ENCODE results near the gene TCP11. TPM values are rescaled to one million over a fixed set of nuclear protein-coding genes. Genes with fewer than 3 reads are reported as not detected.

TCP11 gene
- total RNA-seq, 3 donors from 2014 or later, result 0.32 to 0.66 TPM; not detected in 1

DNA sequence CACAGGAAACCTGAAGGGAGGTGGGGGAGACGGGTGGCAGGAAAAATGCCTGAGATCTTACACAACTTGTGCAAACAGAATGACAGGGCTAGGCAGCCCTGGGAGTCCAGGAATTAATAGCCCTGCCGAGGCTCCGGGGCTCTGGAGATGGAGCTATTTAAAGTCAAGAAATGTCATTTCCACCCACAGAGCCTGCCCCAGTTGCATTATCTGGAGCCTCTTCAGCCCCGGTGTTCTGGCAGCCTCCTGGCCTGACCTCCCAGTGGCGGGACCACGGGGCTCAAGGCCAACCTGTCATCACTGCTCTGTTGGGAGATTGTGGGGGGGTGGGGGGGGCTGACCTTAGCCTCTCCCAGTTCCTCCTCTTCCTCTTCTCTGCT, 44.2 kb upstream of the TCP11 start:
- no peak for DNase-seq (ENCODE audit: low spot score in 2 of 2)
- no peaks in the 10 kb centered on the region for H3K36me3 ChIP-seq

DNA sequence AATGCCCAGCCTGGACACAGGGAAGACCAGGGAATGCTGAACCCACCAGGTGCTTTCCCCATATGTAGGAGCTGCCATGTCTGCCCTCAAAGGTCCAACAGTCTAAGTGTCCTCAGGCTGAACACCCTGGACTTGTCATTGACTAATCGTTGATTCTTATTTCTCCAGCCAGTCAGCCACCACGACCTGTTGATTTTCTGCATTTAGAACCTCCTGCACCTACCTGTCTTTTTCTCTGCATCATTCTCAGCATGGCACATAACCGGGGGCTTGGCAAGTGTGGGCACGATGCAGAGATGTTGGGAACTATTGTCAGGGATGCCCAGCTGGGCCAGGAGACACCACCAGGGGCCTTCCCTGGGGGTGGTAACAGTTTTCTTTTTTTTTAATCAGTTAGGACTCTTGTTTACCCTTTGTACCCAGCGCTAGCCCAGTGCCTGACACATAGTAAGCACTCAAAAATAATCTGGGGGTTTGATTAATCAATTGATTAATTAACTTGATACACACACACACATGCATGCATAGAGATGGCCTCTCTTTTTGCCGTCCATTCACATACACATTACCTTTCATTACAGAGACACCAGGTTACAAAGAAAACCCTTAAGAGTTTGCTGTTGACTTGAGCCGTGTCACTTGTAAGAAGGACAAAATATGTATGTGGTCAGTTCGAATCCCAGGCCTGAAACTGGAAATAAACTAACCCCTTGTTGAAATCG, 43.6 kb upstream of the TCP11 start:
- intact Hi-C loops (cut with DNase I; ENCODE audit: low total_unique reads), result no loop called here
- H3K27ac ChIP-seq, result no peak overlapping the region
- H3K4me1 ChIP-seq, result peaks cover 0 to 2% of the 10 kb centered on the region in 2 donors
- H3K4me3 ChIP-seq, result no peak overlapping the region
- H3K27me3 ChIP-seq, result no peaks in the 10 kb centered on the region
- H3K36me3 ChIP-seq, result no peaks in the 10 kb centered on the region
- TF ChIP-seq, protein P1, sequence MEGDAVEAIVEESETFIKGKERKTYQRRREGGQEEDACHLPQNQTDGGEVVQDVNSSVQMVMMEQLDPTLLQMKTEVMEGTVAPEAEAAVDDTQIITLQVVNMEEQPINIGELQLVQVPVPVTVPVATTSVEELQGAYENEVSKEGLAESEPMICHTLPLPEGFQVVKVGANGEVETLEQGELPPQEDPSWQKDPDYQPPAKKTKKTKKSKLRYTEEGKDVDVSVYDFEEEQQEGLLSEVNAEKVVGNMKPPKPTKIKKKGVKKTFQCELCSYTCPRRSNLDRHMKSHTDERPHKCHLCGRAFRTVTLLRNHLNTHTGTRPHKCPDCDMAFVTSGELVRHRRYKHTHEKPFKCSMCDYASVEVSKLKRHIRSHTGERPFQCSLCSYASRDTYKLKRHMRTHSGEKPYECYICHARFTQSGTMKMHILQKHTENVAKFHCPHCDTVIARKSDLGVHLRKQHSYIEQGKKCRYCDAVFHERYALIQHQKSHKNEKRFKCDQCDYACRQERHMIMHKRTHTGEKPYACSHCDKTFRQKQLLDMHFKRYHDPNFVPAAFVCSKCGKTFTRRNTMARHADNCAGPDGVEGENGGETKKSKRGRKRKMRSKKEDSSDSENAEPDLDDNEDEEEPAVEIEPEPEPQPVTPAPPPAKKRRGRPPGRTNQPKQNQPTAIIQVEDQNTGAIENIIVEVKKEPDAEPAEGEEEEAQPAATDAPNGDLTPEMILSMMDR (IDR thresholded peaks at IDR 0.05), result no peak
- TF ChIP-seq POLR2AphosphoS5 (IDR thresholded peaks at IDR 0.05) (no peak), POLR2A (IDR thresholded peaks at IDR 0.05) (no peak)
- H3K9me3 ChIP-seq, result no peaks in the 10 kb centered on the region
- no peak for DNase-seq (ENCODE audit: low spot score in 2 of 2)

More for the DNA sequence above, 44.2 kb upstream of the TCP11 start:
- H3K27ac ChIP-seq, result peak overlapping the region in 1 of 2 donors; percentile 10
- no peaks in the 10 kb centered on the region for H3K9me3 ChIP-seq
- no peak overlapping the region for H3K4me3 ChIP-seq
- intact Hi-C loops (cut with DNase I; ENCODE audit: low total_unique reads), result no loop called here
- TF ChIP-seq, protein P1 (IDR thresholded peaks at IDR 0.05), result no peak
- TF ChIP-seq POLR2AphosphoS5 (IDR thresholded peaks at IDR 0.05), result no peak
- no peaks in the 10 kb centered on the region for H3K27me3 ChIP-seq
- peaks cover 0 to 2% of the 10 kb centered on the region in 2 donors for H3K4me1 ChIP-seq

DNA sequence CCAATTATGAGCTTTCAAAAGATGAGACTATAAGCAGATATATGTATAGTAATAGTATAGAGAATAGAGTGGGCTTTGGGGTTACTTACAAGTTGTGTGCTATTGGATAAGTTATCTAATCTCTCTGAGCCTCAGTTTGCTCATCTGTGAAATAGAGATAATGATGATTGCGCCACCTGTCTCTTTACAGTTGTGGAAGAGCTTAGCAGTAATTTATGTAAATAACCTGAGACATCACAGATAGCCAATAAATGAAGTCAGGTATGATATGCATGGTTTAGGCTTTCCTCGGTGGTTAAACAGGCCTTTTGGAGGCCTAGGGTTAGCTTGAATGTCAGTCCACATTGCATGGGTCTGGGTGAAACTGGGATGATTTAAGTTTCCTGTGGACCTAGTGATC, 42.8 kb upstream of the TCP11 start:
- no peak overlapping the region for H3K27ac ChIP-seq
- no peaks in the 10 kb centered on the region for H3K36me3 ChIP-seq

DNA sequence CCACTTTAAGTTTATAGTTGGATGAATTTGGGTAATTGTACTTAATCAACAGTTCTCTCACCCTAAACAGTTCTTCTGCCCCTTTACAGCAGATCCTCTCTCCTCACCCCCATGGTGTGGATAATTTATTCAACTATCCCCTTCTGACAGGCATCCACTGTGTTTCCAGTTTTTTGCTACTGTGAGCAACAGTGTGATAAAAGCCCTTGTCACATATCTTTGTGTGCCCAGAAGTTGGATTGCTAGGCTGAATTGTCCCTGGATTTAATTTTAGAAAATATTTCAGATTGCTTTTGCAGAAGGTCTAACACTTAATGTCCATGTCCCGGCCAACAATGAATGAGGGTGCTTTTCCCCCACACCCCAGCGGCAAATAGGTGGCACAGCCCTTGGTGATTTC, 42.1 kb upstream of the TCP11 start:
- no peaks in the 10 kb centered on the region for H3K36me3 ChIP-seq
- TF ChIP-seq, protein P1 (IDR thresholded peaks at IDR 0.05), result no peak
- TF ChIP-seq POLR2A (IDR thresholded peaks at IDR 0.05) (no peak), POLR2AphosphoS5 (IDR thresholded peaks at IDR 0.05) (no peak)
- peaks cover 0 to 2% of the 10 kb centered on the region in 2 donors for H3K4me1 ChIP-seq
- no peaks in the 10 kb centered on the region for H3K27me3 ChIP-seq
- H3K9me3 ChIP-seq, result no peaks in the 10 kb centered on the region
- intact Hi-C loops (cut with DNase I; ENCODE audit: low total_unique reads), result no loop called here
- H3K27ac ChIP-seq, result no peak overlapping the region
- no peak overlapping the region for H3K4me3 ChIP-seq
- DNase-seq (ENCODE audit: low spot score in 2 of 2), result no peak

More for the DNA sequence above, 42.8 kb upstream of the TCP11 start:
- TF ChIP-seq, protein P1 (IDR thresholded peaks at IDR 0.05), result no peak
- TF ChIP-seq POLR2A (IDR thresholded peaks at IDR 0.05) (no peak), POLR2AphosphoS5 (IDR thresholded peaks at IDR 0.05) (no peak)
- H3K27me3 ChIP-seq, result no peaks in the 10 kb centered on the region
- no peak overlapping the region for H3K4me3 ChIP-seq
- DNase-seq (ENCODE audit: low spot score in 2 of 2), result no peak
- peaks cover 0 to 2% of the 10 kb centered on the region in 2 donors for H3K4me1 ChIP-seq
- intact Hi-C loops (cut with DNase I; ENCODE audit: low total_unique reads), result no loop called here
- H3K9me3 ChIP-seq, result no peaks in the 10 kb centered on the region

DNA sequence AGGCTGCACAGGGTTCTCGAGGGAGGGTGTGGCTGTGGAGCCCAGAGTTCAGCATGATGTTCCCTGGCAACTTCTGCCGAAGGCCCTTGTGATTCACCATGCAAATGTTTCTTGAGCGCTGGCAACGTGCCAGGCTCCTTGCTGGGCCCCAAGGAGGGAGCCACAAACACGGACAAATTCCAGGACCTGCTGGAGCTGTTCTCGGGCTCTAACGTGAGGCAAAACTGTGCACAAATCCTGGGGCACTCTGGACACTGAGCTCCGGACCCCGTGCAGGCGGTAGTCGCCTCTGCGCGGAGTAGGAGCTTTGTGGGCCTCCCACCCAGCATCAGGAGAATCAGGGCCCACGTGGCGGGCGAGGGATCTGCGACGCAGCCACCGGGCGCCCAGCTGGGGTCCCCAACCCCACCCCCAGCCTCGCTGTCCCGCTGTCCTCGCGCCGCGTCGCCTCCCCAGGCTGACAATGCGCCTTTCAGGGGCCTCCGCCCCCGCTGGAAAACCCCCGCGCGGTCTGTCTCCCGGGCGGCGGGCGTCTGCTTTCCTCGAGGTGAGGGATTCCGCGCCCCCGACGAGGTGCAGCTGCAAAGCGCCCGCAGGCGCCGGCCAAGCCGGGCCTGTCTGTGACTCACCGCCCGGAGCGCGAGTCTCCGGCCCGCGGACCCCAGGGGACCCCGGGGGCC, 40.9 kb upstream of the TCP11 start:
- DNase-seq (ENCODE audit: low spot score in 2 of 2), result peak; percentile 49 to 67
- Histone ChIP-seq H3K4me3 (peak overlapping the region in 2 of 3 donors; percentile 24 to 45), H3K27me3 (no peaks in the 10 kb centered on the region), H3K4me1 (peaks cover 0 to 2% of the 10 kb centered on the region in 2 donors), H3K9me3 (no peaks in the 10 kb centered on the region), H3K27ac (no peak overlapping the region), H3K36me3 (no peaks in the 10 kb centered on the region)
- intact Hi-C loops (cut with DNase I; ENCODE audit: low total_unique reads), result no loop called here
- no peak for TF ChIP-seq POLR2A (IDR thresholded peaks at IDR 0.05)
- TF ChIP-seq, protein P1 (IDR thresholded peaks at IDR 0.05), result no peak
- TF ChIP-seq POLR2AphosphoS5 (IDR thresholded peaks at IDR 0.05), result no peak
